ENCODE data around the gene NIN.

GRCh38 chr14:50806241-50806933 lies 24.6 kb downstream of the NIN start:
- no peak for TF ChIP-seq CTCF (IDR thresholded peaks at IDR 0.05; ENCODE audit: borderline replicate concordance, extremely low read depth, low read length, poor library complexity, severe bottlenecking)
- TF ChIP-seq EZH2 (IDR thresholded peaks at IDR 0.05; ENCODE audit: borderline replicate concordance, low read depth, low read length, severe bottlenecking), result no peak

All from DND-41 (cell line).